HEK293 (cell line): Measurements from ENCODE around the gene EFHD1.

Source experiments
- CTCF ChIP-seq: fragments of 450-650 bp; formaldehyde crosslinking; IDR thresholded peaks from 2 replicates; pipeline ENCODE4 v1.5.1; 2016; ENCODE audit warnings: missing biosample characterization, missing genetic modification characterization
- ZNF274 ChIP-seq, 2 experiments: fragments of 200-500 bp in 1 of 2; fragments of 450-650 bp in 1 of 2; sonication (Bioruptor generic) in 1 of 2; formaldehyde crosslinking in 1 of 2; IDR thresholded peaks; 2 replicates each; pipeline versions ENCODE4 v1.5.1 to v1.6.1; 2014 to 2016; ENCODE audit warnings: borderline replicate concordance in 1 of 2, inconsistent platforms in 1 of 2, low read length in 1 of 2, missing biosample characterization in 1 of 2, missing genetic modification characterization in 1 of 2
- ZNF335 ChIP-seq: fragments of 450-650 bp; formaldehyde crosslinking; conservative IDR thresholded peaks from 2 replicates; pipeline ENCODE4 v1.5.1; 2016; ENCODE audit warnings: missing biosample characterization, missing genetic modification characterization
- ZNF37A ChIP-seq: fragments of 450-650 bp; IDR thresholded peaks from 2 replicates; pipeline ENCODE4 v1.5.1; 2018; ENCODE audit warnings: missing biosample characterization, missing genetic modification characterization
- TF ChIP-seq, protein P1 (sequence below): fragments of 450-650 bp; formaldehyde crosslinking; IDR thresholded peaks from 2 replicates; pipeline ENCODE4 v1.5.1; 2017; ENCODE audit warnings: missing biosample characterization, missing genetic modification characterization

- TF ChIP-seq ZNF335 (tag by site-specific recombination) (no peak), CTCF (tag by site-specific recombination) (no peak), ZNF37A (tag by site-specific recombination) (no peak), ZNF274 (IDR thresholded peaks at IDR 0.05; ENCODE audit: low read length) (no peak), ZNF274 (tag by site-specific recombination; IDR thresholded peaks at IDR 0.05; ENCODE audit: borderline replicate concordance) (no peak)
- TF ChIP-seq, protein P1, sequence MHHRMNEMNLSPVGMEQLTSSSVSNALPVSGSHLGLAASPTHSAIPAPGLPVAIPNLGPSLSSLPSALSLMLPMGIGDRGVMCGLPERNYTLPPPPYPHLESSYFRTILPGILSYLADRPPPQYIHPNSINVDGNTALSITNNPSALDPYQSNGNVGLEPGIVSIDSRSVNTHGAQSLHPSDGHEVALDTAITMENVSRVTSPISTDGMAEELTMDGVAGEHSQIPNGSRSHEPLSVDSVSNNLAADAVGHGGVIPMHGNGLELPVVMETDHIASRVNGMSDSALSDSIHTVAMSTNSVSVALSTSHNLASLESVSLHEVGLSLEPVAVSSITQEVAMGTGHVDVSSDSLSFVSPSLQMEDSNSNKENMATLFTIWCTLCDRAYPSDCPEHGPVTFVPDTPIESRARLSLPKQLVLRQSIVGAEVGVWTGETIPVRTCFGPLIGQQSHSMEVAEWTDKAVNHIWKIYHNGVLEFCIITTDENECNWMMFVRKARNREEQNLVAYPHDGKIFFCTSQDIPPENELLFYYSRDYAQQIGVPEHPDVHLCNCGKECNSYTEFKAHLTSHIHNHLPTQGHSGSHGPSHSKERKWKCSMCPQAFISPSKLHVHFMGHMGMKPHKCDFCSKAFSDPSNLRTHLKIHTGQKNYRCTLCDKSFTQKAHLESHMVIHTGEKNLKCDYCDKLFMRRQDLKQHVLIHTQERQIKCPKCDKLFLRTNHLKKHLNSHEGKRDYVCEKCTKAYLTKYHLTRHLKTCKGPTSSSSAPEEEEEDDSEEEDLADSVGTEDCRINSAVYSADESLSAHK (tag by site-specific recombination) = no peak
Observed at GRCh38 chr2:232610081-232610480, 23.3 kb upstream of the EFHD1 start.
